Cardiac fibroblast (primary cell): ENCODE results near the gene SRL.

ENCODE experiments used
- DNase-seq, 2 donors: peaks; one replicate each; pipeline versions ENCODE4 v3.0.0 to v3.0.0-alpha.2; 2010; ENCODE audit warnings: low read depth in 2 of 2
- H3K4me3 ChIP-seq, 2 donors: replicated peaks in 1 of 2; 1 replicate in 1 of 2; 2 replicates in 1 of 2; pipeline ENCODE4 v1.5.1; 2011; ENCODE audit warnings: low read depth in 2 of 2, low read length in 2 of 2, mild to moderate bottlenecking in 2 of 2, moderate library complexity in 1 of 2
- TF ChIP-seq, protein P1 (sequence below): IDR thresholded peaks from one replicate; pipeline ENCODE4 v1.5.1; 2011; ENCODE audit warnings: low read depth, mild to moderate bottlenecking, low read length, inconsistent platforms

The SRL gene

DNA sequence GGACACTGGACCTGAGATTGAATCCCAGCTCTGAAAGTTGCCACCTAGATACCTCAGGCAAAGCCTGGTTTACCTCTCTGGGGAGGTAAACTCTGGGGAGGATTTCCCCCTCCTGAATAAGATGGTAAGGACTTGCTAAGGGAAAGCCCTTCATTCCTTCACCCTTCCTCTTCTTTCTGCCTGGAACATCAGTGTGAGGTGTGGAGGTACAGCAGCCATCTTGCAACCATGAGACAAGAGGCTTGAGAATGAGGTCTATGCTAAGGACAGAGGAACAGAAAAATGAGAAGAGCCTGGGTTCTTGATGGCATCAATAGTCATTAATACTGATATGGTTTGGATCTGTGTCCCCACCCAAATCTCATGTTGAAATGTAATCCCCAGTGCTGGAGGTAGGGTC lies 101.9 kb downstream of the SRL start:
- TF ChIP-seq, protein P1, sequence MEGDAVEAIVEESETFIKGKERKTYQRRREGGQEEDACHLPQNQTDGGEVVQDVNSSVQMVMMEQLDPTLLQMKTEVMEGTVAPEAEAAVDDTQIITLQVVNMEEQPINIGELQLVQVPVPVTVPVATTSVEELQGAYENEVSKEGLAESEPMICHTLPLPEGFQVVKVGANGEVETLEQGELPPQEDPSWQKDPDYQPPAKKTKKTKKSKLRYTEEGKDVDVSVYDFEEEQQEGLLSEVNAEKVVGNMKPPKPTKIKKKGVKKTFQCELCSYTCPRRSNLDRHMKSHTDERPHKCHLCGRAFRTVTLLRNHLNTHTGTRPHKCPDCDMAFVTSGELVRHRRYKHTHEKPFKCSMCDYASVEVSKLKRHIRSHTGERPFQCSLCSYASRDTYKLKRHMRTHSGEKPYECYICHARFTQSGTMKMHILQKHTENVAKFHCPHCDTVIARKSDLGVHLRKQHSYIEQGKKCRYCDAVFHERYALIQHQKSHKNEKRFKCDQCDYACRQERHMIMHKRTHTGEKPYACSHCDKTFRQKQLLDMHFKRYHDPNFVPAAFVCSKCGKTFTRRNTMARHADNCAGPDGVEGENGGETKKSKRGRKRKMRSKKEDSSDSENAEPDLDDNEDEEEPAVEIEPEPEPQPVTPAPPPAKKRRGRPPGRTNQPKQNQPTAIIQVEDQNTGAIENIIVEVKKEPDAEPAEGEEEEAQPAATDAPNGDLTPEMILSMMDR = no peak
- DNase-seq = no peak

More for the DNA sequence above, 101.9 kb downstream of the SRL start:
- H3K4me3 ChIP-seq = no peak overlapping the region
